ENCODE data around the gene OR4S2.

OR4S2 gene, protein sequence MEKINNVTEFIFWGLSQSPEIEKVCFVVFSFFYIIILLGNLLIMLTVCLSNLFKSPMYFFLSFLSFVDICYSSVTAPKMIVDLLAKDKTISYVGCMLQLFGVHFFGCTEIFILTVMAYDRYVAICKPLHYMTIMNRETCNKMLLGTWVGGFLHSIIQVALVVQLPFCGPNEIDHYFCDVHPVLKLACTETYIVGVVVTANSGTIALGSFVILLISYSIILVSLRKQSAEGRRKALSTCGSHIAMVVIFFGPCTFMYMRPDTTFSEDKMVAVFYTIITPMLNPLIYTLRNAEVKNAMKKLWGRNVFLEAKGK

DNA sequence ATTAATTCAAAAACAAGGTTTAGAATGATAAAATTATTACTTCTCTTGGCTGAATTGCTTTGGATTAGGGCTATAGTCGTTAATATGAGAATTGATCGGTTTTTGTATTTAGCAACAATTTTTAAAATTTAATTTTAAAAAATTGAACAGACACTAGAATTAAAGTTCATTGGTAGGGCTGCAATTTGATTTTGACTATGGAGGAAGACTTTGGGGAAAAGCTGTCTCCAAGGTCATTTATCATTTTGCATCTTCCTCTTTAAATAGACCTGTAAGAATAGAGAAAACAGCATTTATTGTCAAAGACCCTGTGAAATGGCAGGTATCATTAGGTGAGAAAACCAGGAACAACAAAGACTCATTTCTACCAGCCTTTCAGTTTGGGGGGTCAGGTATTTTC, at the start of gene OR4S2:
Gene OR4S2, plus strand, starts transcription at position 301 of the 400 bp plus-strand sequence. CDS start 2,577 bp downstream, outside the sequence.
- no peak for DNase-seq (ENCODE audit: low read depth)
- H3K4me3 ChIP-seq (replicated peaks; ENCODE audit: low read depth, low read length), result no peak within 1 kb of the TSS
- TF ChIP-seq, protein P1, sequence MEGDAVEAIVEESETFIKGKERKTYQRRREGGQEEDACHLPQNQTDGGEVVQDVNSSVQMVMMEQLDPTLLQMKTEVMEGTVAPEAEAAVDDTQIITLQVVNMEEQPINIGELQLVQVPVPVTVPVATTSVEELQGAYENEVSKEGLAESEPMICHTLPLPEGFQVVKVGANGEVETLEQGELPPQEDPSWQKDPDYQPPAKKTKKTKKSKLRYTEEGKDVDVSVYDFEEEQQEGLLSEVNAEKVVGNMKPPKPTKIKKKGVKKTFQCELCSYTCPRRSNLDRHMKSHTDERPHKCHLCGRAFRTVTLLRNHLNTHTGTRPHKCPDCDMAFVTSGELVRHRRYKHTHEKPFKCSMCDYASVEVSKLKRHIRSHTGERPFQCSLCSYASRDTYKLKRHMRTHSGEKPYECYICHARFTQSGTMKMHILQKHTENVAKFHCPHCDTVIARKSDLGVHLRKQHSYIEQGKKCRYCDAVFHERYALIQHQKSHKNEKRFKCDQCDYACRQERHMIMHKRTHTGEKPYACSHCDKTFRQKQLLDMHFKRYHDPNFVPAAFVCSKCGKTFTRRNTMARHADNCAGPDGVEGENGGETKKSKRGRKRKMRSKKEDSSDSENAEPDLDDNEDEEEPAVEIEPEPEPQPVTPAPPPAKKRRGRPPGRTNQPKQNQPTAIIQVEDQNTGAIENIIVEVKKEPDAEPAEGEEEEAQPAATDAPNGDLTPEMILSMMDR (IDR thresholded peaks at IDR 0.05; ENCODE audit: low read length, missing control alignments), result no peak

DNA sequence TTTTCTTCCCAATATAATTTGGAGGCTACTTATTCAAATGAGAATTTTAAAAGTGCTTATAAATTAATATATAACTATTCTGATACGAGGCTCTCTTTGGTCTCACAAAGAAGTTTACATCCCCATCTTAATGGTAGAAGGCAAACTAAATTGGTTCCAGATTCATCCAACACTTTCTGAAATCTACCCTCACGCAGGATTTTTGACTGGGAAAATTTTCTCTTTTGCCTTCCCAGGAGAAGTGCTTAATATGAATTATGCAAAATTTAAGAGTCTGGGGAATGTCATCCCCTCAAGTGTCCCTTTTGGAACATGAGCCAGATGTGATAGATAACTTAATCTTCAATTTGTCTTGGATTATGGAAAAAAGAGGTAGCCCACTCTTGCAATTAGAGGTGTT, 40.6 kb upstream of the OR4S2 start, which contains the start of gene OR4C11:
Gene OR4C11, minus strand, starts transcription at position 101 of the 400 bp plus-strand sequence. CDS start 3,272 bp downstream, outside the sequence.
- TF ChIP-seq, protein P1 (IDR thresholded peaks at IDR 0.05; ENCODE audit: low read length, missing control alignments), result no peak
- no peak within 1 kb of the TSS for H3K4me3 ChIP-seq (replicated peaks; ENCODE audit: low read depth, low read length)
- no peak for DNase-seq (ENCODE audit: low read depth)

DNA sequence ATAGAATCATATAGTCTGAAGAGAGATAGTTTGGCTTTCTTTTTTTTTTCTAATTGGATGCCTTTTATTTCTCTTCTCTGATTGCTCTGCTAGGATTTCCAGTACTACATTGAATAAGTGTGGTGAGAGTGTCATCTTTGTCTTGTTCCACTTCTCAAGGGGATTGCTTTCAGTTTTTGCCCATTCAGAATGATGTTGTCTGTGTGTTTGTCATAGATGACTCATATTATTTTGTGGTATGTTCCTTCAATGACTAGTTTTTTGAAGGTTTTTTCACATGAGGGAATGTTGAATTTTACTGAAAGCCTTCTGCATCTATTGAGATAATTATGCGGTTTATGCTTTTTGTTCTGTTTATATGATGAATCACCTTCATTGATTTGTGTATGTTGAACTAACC, 23.6 kb upstream of the OR4S2 start:
- no peak for DNase-seq (ENCODE audit: low read depth)
- TF ChIP-seq, protein P1 (IDR thresholded peaks at IDR 0.05; ENCODE audit: low read length, missing control alignments), result no peak
- no peak overlapping the region for H3K4me3 ChIP-seq (replicated peaks; ENCODE audit: low read depth, low read length)

DNA sequence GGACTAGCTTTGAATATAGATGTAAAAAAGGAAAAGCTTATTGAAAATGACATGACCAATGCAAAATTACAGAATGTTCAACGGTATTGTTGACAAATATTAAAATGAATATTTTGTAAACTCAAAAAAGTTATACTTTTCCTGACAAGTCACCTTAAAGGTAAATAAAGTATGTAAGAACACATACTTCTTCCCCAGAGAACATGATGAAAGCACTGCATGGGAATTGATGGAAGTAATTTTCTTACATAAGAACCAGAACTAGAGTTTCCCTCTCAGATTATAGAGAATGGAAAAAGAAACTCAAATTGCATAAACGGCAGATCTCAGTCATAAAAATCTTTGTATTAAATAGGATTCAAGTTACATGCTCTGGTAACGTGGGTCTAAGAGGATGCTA, 13.3 kb upstream of the OR4S2 start, which contains the start of gene OR4P4:
Gene OR4P4, plus strand, starts transcription at position 301 of the 400 bp plus-strand sequence.
- no peak for DNase-seq (ENCODE audit: low read depth)
- no peak within 1 kb of the TSS for H3K4me3 ChIP-seq (replicated peaks; ENCODE audit: low read depth, low read length)
- TF ChIP-seq, protein P1 (IDR thresholded peaks at IDR 0.05; ENCODE audit: low read length, missing control alignments), result no peak

DNA sequence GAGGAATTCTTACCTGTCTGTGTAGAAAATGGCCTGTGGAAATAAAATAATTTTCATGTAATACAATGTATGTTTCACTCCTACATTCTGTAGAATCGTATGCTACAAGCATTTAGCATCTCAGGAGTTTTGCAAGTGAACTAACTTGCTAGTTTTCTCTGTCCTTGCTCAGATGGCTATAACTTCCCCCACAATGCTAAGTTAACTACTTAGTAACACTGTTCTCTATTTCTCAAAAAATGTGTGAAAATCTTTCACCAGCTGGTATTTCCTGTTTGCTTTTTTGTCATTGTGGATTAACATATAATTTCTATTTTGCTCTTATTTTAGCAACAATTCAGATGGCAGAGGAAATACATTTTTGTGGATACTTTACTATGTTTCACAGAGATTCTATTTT, 4.4 kb downstream of the OR4S2 start:
- H3K4me3 ChIP-seq (replicated peaks; ENCODE audit: low read depth, low read length), result no peak overlapping the region
- TF ChIP-seq, protein P1 (IDR thresholded peaks at IDR 0.05; ENCODE audit: low read length, missing control alignments), result no peak
- DNase-seq (ENCODE audit: low read depth), result no peak

DNA sequence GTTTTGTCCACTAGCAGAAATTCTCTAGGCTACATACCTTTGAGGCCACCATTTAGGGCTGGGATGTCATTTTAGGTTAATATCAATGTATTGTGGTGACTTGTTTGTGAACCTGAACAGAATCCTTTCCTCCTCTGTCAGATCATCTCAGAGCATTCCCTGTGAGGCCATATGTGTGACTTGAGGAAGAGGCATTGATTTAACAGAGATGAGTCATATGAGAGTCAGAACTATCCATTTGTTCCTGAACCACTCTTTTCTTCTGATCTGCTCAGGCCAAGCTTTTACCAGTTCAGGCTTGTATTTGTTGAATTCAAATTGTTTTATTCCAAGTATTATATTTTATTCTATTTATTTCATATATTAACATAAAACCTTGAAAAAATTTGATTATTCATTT, 7.0 kb downstream of the OR4S2 start:
- no peak overlapping the region for H3K4me3 ChIP-seq (replicated peaks; ENCODE audit: low read depth, low read length)
- DNase-seq (ENCODE audit: low read depth), result no peak
- TF ChIP-seq, protein P1 (IDR thresholded peaks at IDR 0.05; ENCODE audit: low read length, missing control alignments), result no peak

All from fibroblast of pulmonary artery (primary cell).